GM12878 (cell line): ENCODE results near the gene DDC.
"Not testable (repeated sequence)": the region's sequence is repeated elsewhere in the genome, so short reads cannot be mapped to it uniquely, and the experiment has no call there.

ENCODE experiments used
- CTCF ChIP-seq, 3 experiments: IDR thresholded peaks in 2 of 3; conservative IDR thresholded peaks in 1 of 3; 2 replicates each; pipeline ENCODE4 v1.5.1; 2011; ENCODE audit warnings: low read depth in 3 of 3, low read length in 3 of 3, mild to moderate bottlenecking in 3 of 3, control low read depth in 2 of 3, moderate library complexity in 2 of 3, inconsistent platforms in 1 of 3, mixed read lengths in 1 of 3; ENCODE audit not compliant: control insufficient read depth in 2 of 3, insufficient read depth in 1 of 3; ENCODE audit errors: extremely low read depth in 1 of 3
- ESRRA ChIP-seq: IDR thresholded peaks from 2 replicates; pipeline ENCODE4 v1.6.1; 2012; ENCODE audit warnings: mild to moderate bottlenecking, low read length, improper control_type of control experiment
- RBBP5 ChIP-seq: fragments of 200-600 bp; sonication (generic); conservative IDR thresholded peaks from 2 replicates; pipeline ENCODE4 v1.6.1; 2016
- SMC3 ChIP-seq: IDR thresholded peaks from 2 replicates; pipeline ENCODE4 v1.6.1; 2011; ENCODE audit warnings: low read length, improper control_type of control experiment, borderline replicate concordance

GRCh38 chr7:50459183-50459582, 106.0 kb downstream of the DDC start:
- not testable (repeated sequence) for TF ChIP-seq RBBP5; SMC3; ESRRA; CTCF (IDR thresholded peaks at IDR 0.05 in 2 of 3, conservative IDR thresholded peaks at IDR 0.05 in 1 of 3; ENCODE audit: control insufficient read depth in 2 of 3, extremely low read depth in 1 of 3, insufficient read depth in 1 of 3, low read depth in 3 of 3, low read length in 3 of 3)
